Occipital lobe (tissue), 2 donors: ENCODE results near the gene FNDC4. TPM values are rescaled to one million over a fixed set of nuclear protein-coding genes. Genes with fewer than 3 reads are reported as not detected.
A peak's percentile ranks its signal among the peaks of the same experiment; 100 is the strongest.
"Not testable (repeated sequence)": the region's sequence is repeated elsewhere in the genome, so short reads cannot be mapped to it uniquely, and the experiment has no call there.

Experiments
- DNase-seq: peaks from one replicate; lab custom pipeline; 2025; lab: John Stamatoyannopoulos, UW
- total RNA-seq: library from RNA; depleted of rRNA; stranded (reverse); fragments of >200 nt; gene quantifications from one replicate; pipeline ENCODE4 v1.2.3, GENCODE V29; 2014

Gene FNDC4
- 41.3 TPM for total RNA-seq

GRCh38 chr2:27494944-27495554 is at the start of gene FNDC4:
FNDC4 (minus strand) TSS chr2:27495200; CDS start chr2:27494679, 521 bp downstream.
- peak; percentile 12 for DNase-seq

- no peak for DNase-seq
These were observed 49.3 kb upstream of the FNDC4 start for GRCh38 chr2:27544143-27544821.

- DNase-seq, result not testable (repeated sequence)
These were observed 44.6 kb upstream of the FNDC4 start for GRCh38 chr2:27539649-27540048.

GRCh38 chr2:27538839-27539450 is 43.9 kb upstream of the FNDC4 start:
- DNase-seq, result not testable (repeated sequence)

GRCh38 chr2:27537287-27537686 is 42.3 kb upstream of the FNDC4 start:
- DNase-seq, result no peak

GRCh38 chr2:27531983-27532382 is 37.0 kb upstream of the FNDC4 start:
- no peak for DNase-seq

GRCh38 chr2:27527182-27527581 is 32.2 kb upstream of the FNDC4 start:
- DNase-seq, result no peak

- no peak for DNase-seq
These were observed 27.5 kb upstream of the FNDC4 start for GRCh38 chr2:27522400-27522945.

- no peak for DNase-seq
These were observed 25.3 kb upstream of the FNDC4 start for GRCh38 chr2:27520316-27520715.

- no peak for DNase-seq
These were observed 23.7 kb upstream of the FNDC4 start for GRCh38 chr2:27518782-27519113.

- no peak for DNase-seq
These were observed 23.2 kb upstream of the FNDC4 start for GRCh38 chr2:27518113-27518781.

GRCh38 chr2:27509326-27509725 is 14.3 kb upstream of the FNDC4 start:
- no peak for DNase-seq

GRCh38 chr2:27507293-27507692 is 12.3 kb upstream of the FNDC4 start:
- no peak for DNase-seq

GRCh38 chr2:27506587-27506986 is 11.6 kb upstream of the FNDC4 start:
- no peak for DNase-seq

GRCh38 chr2:27502142-27502541 is 7.1 kb upstream of the FNDC4 start:
- no peak for DNase-seq

- no peak for DNase-seq
These were observed 6.0 kb upstream of the FNDC4 start for GRCh38 chr2:27501042-27501441.

- no peak for DNase-seq
These were observed 4.0 kb upstream of the FNDC4 start for GRCh38 chr2:27498975-27499374.

GRCh38 chr2:27497288-27497627 is 2.3 kb upstream of the FNDC4 start:
- no peak for DNase-seq

- DNase-seq, result no peak
These were observed 1.6 kb upstream of the FNDC4 start, which contains the start of gene GCKR for GRCh38 chr2:27496357-27497287. GCKR (plus strand) TSS chr2:27496839; CDS start chr2:27496905, 66 bp downstream.

GRCh38 chr2:27495840-27496356 is 898 bp upstream of the FNDC4 start:
- DNase-seq, result no peak
